Measurements from ENCODE around the gene ZSCAN22. TPM values are rescaled to one million over a fixed set of nuclear protein-coding genes. Genes with fewer than 3 reads are reported as not detected.

Gene ZSCAN22
- total RNA-seq, 6 donors from 2014 or later, result 1.8 to 6.3 (median 3.7) TPM

DNA sequence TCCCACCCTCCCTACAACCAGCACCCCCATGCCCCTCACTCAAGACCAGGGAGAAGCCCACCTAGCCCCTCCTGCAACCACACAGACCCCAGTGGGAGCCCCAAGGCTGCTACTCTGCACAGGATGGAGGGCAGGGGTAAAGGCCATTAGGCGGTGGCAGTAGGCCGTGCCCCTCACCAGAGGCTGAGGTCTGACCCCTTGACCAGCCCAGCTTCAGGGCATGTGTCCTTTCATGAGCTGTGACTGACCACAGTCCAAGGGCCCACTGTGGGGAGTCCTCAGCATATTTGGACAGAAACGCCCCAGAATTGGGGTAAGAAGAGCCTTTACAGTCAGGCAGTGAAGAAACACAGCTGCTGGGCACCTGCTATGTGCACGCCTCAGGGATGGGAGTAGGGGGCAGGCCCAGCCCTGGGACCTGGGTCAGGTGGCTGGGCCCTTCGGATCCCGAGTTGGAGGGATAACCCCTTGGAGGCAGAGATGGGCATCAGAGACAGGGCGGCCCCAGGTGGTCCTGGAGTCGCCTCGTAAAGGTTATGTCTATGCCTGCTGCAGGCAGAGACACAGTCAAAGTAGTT is 58.6 kb downstream of the ZSCAN22 start:
- Histone ChIP-seq H3K27me3 (no peaks in the 10 kb centered on the region), H3K36me3 (peaks cover 4 to 20% (median 9%) of the 10 kb centered on the region in 4 donors), H3K4me1 (peaks cover 30 to 50% (median 37%) of the 10 kb centered on the region in 4 donors), H3K27ac (peak overlapping the region; percentile 90 to 98 (median 94)), H3K4me3 (peak overlapping the region in 3 of 4 donors; percentile 74 to 93 (median 85)), H3K9me3 (no peaks in the 10 kb centered on the region)
- DNase-seq, result no peak
- no peak for TF ChIP-seq EP300 (IDR thresholded peaks at IDR 0.05)
- TF ChIP-seq POLR2A (IDR thresholded peaks at IDR 0.05), result no peak
- no peak for TF ChIP-seq POLR2AphosphoS5 (IDR thresholded peaks at IDR 0.05)
- TF ChIP-seq, protein P1, sequence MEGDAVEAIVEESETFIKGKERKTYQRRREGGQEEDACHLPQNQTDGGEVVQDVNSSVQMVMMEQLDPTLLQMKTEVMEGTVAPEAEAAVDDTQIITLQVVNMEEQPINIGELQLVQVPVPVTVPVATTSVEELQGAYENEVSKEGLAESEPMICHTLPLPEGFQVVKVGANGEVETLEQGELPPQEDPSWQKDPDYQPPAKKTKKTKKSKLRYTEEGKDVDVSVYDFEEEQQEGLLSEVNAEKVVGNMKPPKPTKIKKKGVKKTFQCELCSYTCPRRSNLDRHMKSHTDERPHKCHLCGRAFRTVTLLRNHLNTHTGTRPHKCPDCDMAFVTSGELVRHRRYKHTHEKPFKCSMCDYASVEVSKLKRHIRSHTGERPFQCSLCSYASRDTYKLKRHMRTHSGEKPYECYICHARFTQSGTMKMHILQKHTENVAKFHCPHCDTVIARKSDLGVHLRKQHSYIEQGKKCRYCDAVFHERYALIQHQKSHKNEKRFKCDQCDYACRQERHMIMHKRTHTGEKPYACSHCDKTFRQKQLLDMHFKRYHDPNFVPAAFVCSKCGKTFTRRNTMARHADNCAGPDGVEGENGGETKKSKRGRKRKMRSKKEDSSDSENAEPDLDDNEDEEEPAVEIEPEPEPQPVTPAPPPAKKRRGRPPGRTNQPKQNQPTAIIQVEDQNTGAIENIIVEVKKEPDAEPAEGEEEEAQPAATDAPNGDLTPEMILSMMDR (IDR thresholded peaks at IDR 0.05), result no peak
- WGBS, 2 donors, result 90% methylated on average over 9 of the region's 9 CpGs; no CpG with 5 or more reads in 1 of the 2 donors
- no peak for ATAC-seq (ENCODE audit: low FRiP score in 2 of 2)

- no peaks in the 10 kb centered on the region for H3K27me3 ChIP-seq
- WGBS, 2 donors, result 12 to 15% methylated on average over 17 to 24 of the region's 36 CpGs
- peak in 1 of 2 donors; percentile 34 for ATAC-seq (ENCODE audit: low FRiP score in 2 of 2)
- H3K27ac ChIP-seq, result peak overlapping the region; percentile 90 to 98 (median 94)
- no peak for TF ChIP-seq POLR2AphosphoS5 (IDR thresholded peaks at IDR 0.05)
- no peak for TF ChIP-seq POLR2A (IDR thresholded peaks at IDR 0.05)
- TF ChIP-seq EP300 (IDR thresholded peaks at IDR 0.05), result no peak
- TF ChIP-seq, protein P1 (IDR thresholded peaks at IDR 0.05), result no peak
- H3K4me1 ChIP-seq, result peaks cover 29 to 54% (median 37%) of the 10 kb centered on the region in 4 donors
- no peaks in the 10 kb centered on the region for H3K9me3 ChIP-seq
- peaks cover 4 to 26% (median 12%) of the 10 kb centered on the region in 4 donors for H3K36me3 ChIP-seq
- peak overlapping the region; percentile 56 to 93 (median 80) for H3K4me3 ChIP-seq
- DNase-seq, result no peak
These were observed 59.2 kb downstream of the ZSCAN22 start for GRCh38 chr19:58385891-58386575.

DNA sequence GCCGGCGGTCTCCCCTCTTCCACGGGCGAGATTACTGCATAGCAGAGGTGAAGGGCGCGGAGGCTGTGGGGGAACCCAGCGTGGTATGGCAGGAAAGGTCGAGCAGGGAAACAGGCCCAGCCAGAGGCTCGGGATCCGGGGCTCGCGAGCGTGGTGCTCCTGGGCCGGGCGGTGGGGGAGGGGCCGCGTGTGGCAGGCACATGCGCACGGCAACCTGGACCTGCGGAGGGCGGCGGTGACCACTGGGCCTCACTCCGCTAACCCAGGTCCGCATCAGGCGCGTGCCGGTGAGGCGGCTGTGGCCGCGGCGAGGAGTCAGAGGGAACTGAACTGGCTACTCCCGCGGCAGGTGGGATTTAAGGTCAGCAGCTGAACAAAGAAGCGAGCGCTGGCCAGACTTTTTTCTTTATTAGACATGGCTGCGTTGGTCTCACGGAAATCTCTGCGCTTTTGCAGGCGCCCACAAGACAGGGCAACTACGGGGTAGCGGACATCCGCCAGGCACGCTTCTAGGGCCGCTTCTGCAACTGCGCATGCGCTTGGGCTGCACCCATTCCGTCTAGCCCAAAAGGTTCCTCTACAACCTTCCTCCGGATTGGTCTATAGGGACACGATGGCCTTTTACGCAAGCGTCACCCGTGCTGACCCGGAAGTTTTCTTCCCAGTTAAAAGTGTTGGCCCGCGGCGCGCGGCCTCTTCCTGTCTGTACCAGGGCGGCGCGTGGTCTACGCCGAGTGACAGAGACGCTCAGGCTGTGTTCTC is 60.0 kb downstream of the ZSCAN22 start, which contains the start of gene RPS5:
Gene RPS5 (plus strand): TSS at position 694 of the 762 bp plus-strand sequence. CDS start 869 bp downstream, outside the sequence.
- peaks cover 25 to 49% (median 33%) of the 10 kb centered on the region in 4 donors for H3K4me1 ChIP-seq
- WGBS, 2 donors, result 0% methylated on average over 26 to 46 of the region's 64 CpGs
- DNase-seq (peak; percentile 95 to 96), ATAC-seq (ENCODE audit: low FRiP score in 2 of 2) (peak; percentile 96 to 97)
- TF ChIP-seq, protein P1 (IDR thresholded peaks at IDR 0.05), result no peak
- peak in 1 of 4 donors; percentile 20 for TF ChIP-seq EP300 (IDR thresholded peaks at IDR 0.05)
- peak in 3 of 4 donors; percentile 59 to 84 (median 72) for TF ChIP-seq POLR2A (IDR thresholded peaks at IDR 0.05)
- peak; percentile 80 to 83 for TF ChIP-seq POLR2AphosphoS5 (IDR thresholded peaks at IDR 0.05)
- H3K27me3 ChIP-seq, result no peaks in the 10 kb centered on the region
- peaks cover 4 to 33% (median 16%) of the 10 kb centered on the region in 4 donors for H3K36me3 ChIP-seq
- H3K9me3 ChIP-seq, result no peaks in the 10 kb centered on the region
- H3K4me3 ChIP-seq, result peak within 1 kb of the TSS; percentile 56 to 93 (median 80)
- H3K27ac ChIP-seq, result peak within 1 kb of the TSS; percentile 90 to 98 (median 94)

GRCh38 chr19:58387338-58388174 is 60.8 kb downstream of the ZSCAN22 start:
- ATAC-seq (ENCODE audit: low FRiP score in 2 of 2), result no peak
- peaks cover 21 to 41% (median 28%) of the 10 kb centered on the region in 4 donors for H3K4me1 ChIP-seq
- H3K4me3 ChIP-seq, result peak overlapping the region; percentile 54 to 93 (median 80)
- WGBS, 2 donors, result 7% methylated on average over 39 of the region's 39 CpGs
- H3K9me3 ChIP-seq, result no peaks in the 10 kb centered on the region
- peak overlapping the region; percentile 90 to 98 (median 94) for H3K27ac ChIP-seq
- peaks cover 4 to 40% (median 21%) of the 10 kb centered on the region in 4 donors for H3K36me3 ChIP-seq
- no peak for DNase-seq
- TF ChIP-seq EP300 (IDR thresholded peaks at IDR 0.05) (no peak), POLR2AphosphoS5 (IDR thresholded peaks at IDR 0.05) (no peak), POLR2A (IDR thresholded peaks at IDR 0.05) (no peak)
- TF ChIP-seq, protein P1 (IDR thresholded peaks at IDR 0.05), result no peak
- no peaks in the 10 kb centered on the region for H3K27me3 ChIP-seq
